Esophagus squamous epithelium (tissue), 4 donors: ENCODE data around the gene BRSK2.

Experiments
- POLR2A ChIP-seq, 4 donors: fragments of 450-650 bp; IDR thresholded peaks; one replicate each; pipeline ENCODE4 v1.6.1; 2017; ENCODE audit warnings: antibody characterized with exemption in 4 of 4, mild to moderate bottlenecking in 4 of 4, moderate library complexity in 3 of 4
- TF ChIP-seq, protein P1 (sequence below), 6 experiments: fragments of 450-650 bp in 4 of 6; fragments of 200-600 bp in 2 of 6; sonication (generic) in 2 of 6; IDR thresholded peaks; one replicate each; pipeline ENCODE4 v1.5.1; 2016 to 2019; ENCODE audit warnings: antibody characterized with exemption in 6 of 6, mild to moderate bottlenecking in 4 of 6, moderate library complexity in 4 of 6

DNA sequence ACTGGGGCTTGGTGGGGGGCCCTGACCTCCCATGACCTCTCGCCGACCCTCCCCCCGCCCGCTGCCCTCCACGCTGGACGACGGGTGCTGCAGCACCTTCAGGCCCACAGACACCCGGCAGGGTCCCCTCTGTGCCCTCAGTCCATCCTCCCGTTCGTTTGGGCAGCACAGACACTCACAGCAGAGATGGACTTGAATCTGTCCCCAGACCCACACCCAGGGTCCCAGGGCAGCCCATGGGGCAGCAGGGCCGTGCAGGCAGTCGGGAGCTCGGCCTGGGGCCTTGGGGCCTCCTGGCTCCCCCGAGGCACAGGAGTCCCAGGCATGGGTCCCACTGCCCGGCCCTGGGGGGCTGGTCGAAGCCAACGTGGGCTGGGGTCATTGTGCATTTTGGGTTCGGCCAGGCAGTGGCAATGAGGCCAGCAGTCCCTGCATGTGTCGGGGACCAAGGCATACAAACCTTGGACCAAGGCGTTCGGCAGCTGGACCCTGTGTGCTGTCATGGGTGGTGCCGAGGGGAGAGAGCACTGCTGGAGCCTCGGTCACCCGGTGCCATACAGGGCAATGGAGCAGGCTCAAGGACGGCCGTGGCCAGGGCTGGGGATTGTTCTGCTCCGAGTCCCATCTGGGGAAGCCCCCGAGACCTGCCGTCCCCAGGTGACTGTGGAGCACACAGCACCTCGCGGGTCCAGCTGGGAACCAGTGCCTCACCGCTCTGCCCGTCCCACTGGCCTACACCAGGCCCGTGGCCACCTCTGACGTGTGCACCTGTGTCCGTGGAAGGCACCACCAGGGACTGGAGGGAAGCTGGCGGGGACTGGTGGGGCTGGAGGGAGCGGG lies 19.3 kb upstream of the BRSK2 start:
- no peak for TF ChIP-seq POLR2A (IDR thresholded peaks at IDR 0.05)
- TF ChIP-seq, protein P1, sequence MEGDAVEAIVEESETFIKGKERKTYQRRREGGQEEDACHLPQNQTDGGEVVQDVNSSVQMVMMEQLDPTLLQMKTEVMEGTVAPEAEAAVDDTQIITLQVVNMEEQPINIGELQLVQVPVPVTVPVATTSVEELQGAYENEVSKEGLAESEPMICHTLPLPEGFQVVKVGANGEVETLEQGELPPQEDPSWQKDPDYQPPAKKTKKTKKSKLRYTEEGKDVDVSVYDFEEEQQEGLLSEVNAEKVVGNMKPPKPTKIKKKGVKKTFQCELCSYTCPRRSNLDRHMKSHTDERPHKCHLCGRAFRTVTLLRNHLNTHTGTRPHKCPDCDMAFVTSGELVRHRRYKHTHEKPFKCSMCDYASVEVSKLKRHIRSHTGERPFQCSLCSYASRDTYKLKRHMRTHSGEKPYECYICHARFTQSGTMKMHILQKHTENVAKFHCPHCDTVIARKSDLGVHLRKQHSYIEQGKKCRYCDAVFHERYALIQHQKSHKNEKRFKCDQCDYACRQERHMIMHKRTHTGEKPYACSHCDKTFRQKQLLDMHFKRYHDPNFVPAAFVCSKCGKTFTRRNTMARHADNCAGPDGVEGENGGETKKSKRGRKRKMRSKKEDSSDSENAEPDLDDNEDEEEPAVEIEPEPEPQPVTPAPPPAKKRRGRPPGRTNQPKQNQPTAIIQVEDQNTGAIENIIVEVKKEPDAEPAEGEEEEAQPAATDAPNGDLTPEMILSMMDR (IDR thresholded peaks at IDR 0.05): no peak
